Endothelial cell of umbilical vein (primary cell): ENCODE results near the gene JAZF1. TPM values are rescaled to one million over a fixed set of nuclear protein-coding genes. Genes with fewer than 3 reads are reported as not detected.

Experiments
- BruUV-seq: library from RNA; stranded (reverse); fragments of 400-500 nt; replicated peaks from 2 replicates; lab custom pipeline; 2021; lab: Mats Ljungman, UMichigan
- CTCF ChIA-PET: fragments of 300-600, 350-600 bp; sonication (Branson Sonifier 250); formaldehyde crosslinking; loops from one replicate; lab custom pipeline; 2021; ENCODE audit warnings: antibody characterized with exemption, inconsistent platforms; lab: Charles Lee
- POLR2A ChIA-PET: fragments of 300-600, 350-600 bp; sonication (Branson Sonifier 250); formaldehyde crosslinking; loops from one replicate; lab custom pipeline; 2021; ENCODE audit warnings: antibody characterized with exemption, inconsistent platforms; lab: Charles Lee
- DNase-seq: peaks from one replicate; pipeline ENCODE4 v3.0.0-alpha.2; 2011; ENCODE audit warnings: low read depth, low spot score
- FAIRE-seq: peaks from 2 replicates; lab custom pipeline; 2011; peaks lifted over from hg19 to GRCh38; lab: Jason Lieb, UNC
- H2AFZ ChIP-seq: 2 replicates; pipeline ENCODE4 v1.6.0; 2012; ENCODE audit warnings: low read depth, low read length, control low read depth, inconsistent platforms
- H3K27ac ChIP-seq: 2 replicates; pipeline ENCODE4 v1.5.1; 2011; ENCODE audit warnings: low read depth, mild to moderate bottlenecking, control low read depth, low read length, moderate library complexity; ENCODE audit not compliant: insufficient read depth
- H3K27me3 ChIP-seq, 2 experiments: 2 replicates each; pipeline versions ENCODE4 v1.6.0 to v1.6.1; 2011; ENCODE audit warnings: low read length in 2 of 2, mixed read lengths in 1 of 2; ENCODE audit not compliant: control insufficient read depth in 2 of 2, insufficient read depth in 2 of 2
- H3K36me3 ChIP-seq, 2 experiments: 2 replicates in 1 of 2; 3 replicates in 1 of 2; pipeline ENCODE4 v1.5.1; 2011; ENCODE audit warnings: low read length in 2 of 2, mild to moderate bottlenecking in 1 of 2, moderate library complexity in 1 of 2; ENCODE audit not compliant: control insufficient read depth in 2 of 2, insufficient read depth in 2 of 2; ENCODE audit errors: extremely low read depth in 1 of 2
- H3K4me1 ChIP-seq: 3 replicates; pipeline ENCODE4 v1.5.1; 2011; ENCODE audit warnings: mild to moderate bottlenecking, low read length; ENCODE audit not compliant: control insufficient read depth, insufficient read depth; ENCODE audit errors: extremely low read depth
- H3K4me2 ChIP-seq: 2 replicates; pipeline ENCODE4 v1.6.1; 2011; ENCODE audit warnings: low read length, control low read depth, mixed read lengths; ENCODE audit not compliant: insufficient read depth
- H3K4me3 ChIP-seq, 3 experiments: fragments of 200-600 bp in 1 of 3; sonication (generic), shearing (Covaris generic) in 1 of 3; replicated peaks in 1 of 3; 2 replicates each; pipeline ENCODE4 v1.5.1; 2011 to 2016; ENCODE audit warnings: control low read depth in 3 of 3, low read length in 3 of 3, mild to moderate bottlenecking in 2 of 3, inconsistent platforms in 1 of 3, low read depth in 1 of 3, moderate library complexity in 1 of 3; ENCODE audit not compliant: insufficient read depth in 1 of 3
- H3K79me2 ChIP-seq: 2 replicates; pipeline ENCODE4 v1.6.0; 2012; ENCODE audit warnings: low read length, inconsistent platforms; ENCODE audit not compliant: control insufficient read depth, insufficient read depth
- H3K9ac ChIP-seq: replicated peaks from 2 replicates; pipeline ENCODE3; 2011; ENCODE audit warnings: low read length, control low read depth; ENCODE audit not compliant: insufficient read depth; ENCODE audit errors: extremely low read depth
- H3K9me1 ChIP-seq: replicated peaks from 3 replicates; pipeline ENCODE4 v1.6.0; 2011; ENCODE audit warnings: mild to moderate bottlenecking, low read length; ENCODE audit not compliant: control insufficient read depth, insufficient read depth; ENCODE audit errors: extremely low read depth
- H3K9me3 ChIP-seq: replicated peaks from 2 replicates; pipeline ENCODE4 v1.5.1; 2012; ENCODE audit warnings: low read length, inconsistent platforms; ENCODE audit not compliant: control insufficient read depth, insufficient read depth
- H4K20me1 ChIP-seq: replicated peaks from 2 replicates; pipeline ENCODE3; 2011; ENCODE audit warnings: mild to moderate bottlenecking, low read length; ENCODE audit not compliant: control insufficient read depth, insufficient read depth; ENCODE audit errors: extremely low read depth
- CTCF ChIP-seq, 2 donors: IDR thresholded peaks; 1 replicate in 1 of 2; 2 replicates in 1 of 2; pipeline ENCODE4 v1.5.1; 2011; ENCODE audit warnings: low read length in 2 of 2, mild to moderate bottlenecking in 2 of 2, moderate library complexity in 2 of 2, control low read depth in 1 of 2, inconsistent platforms in 1 of 2, low read depth in 1 of 2; ENCODE audit not compliant: insufficient read depth in 1 of 2; ENCODE audit errors: extremely low read depth in 1 of 2
- EZH2 ChIP-seq: IDR thresholded peaks from 2 replicates; pipeline ENCODE4 v1.6.1; 2012; ENCODE audit warnings: borderline replicate concordance, low read depth, mild to moderate bottlenecking, moderate library complexity, low read length, inconsistent platforms; ENCODE audit not compliant: severe bottlenecking
- FOS ChIP-seq: IDR thresholded peaks from 2 replicates; pipeline ENCODE4 v1.6.1; 2011; ENCODE audit warnings: mild to moderate bottlenecking, low read length, moderate library complexity, borderline replicate concordance; ENCODE audit not compliant: insufficient read depth
- GATA2 ChIP-seq: IDR thresholded peaks from 2 replicates; pipeline ENCODE4 v1.7.0; 2011; ENCODE audit warnings: low read depth, mild to moderate bottlenecking, moderate library complexity, mixed read lengths, low read length; ENCODE audit not compliant: insufficient read length, insufficient read depth
- JUN ChIP-seq: IDR thresholded peaks from 2 replicates; pipeline ENCODE4 v1.6.1; 2011; ENCODE audit warnings: borderline replicate concordance, low read depth; ENCODE audit not compliant: insufficient read length, insufficient read depth
- MAX ChIP-seq: IDR thresholded peaks from 2 replicates; pipeline ENCODE4 v1.6.1; 2011; ENCODE audit not compliant: insufficient read depth, insufficient read length
- MYC ChIP-seq: IDR thresholded peaks from one replicate; pipeline ENCODE4 v1.6.1; 2011; ENCODE audit warnings: mild to moderate bottlenecking, low read depth, low read length
- POLR2A ChIP-seq: IDR thresholded peaks from 2 replicates; pipeline ENCODE4 v1.6.1; 2012; ENCODE audit warnings: low read depth, mild to moderate bottlenecking, control low read depth, low read length
- POLR2AphosphoS5 ChIP-seq: IDR thresholded peaks from 2 replicates; pipeline ENCODE4 v1.6.1; 2012; ENCODE audit warnings: low read depth, mild to moderate bottlenecking, control low read depth, low read length, moderate library complexity; ENCODE audit not compliant: insufficient read depth
- dilution Hi-C: fragments of 300-500 bp; cut with MboI; formaldehyde crosslinking; loops from one replicate; pipeline ENCODE4 v1.15.0; 2019; ENCODE audit warnings: low sequenced_read_pairs; ENCODE audit not compliant: extremely low pct_ligation_motif_present
- intact Hi-C: fragments of 100-400 bp; cut with micrococcal nuclease; formaldehyde crosslinking; loops from one replicate; pipeline ENCODE4 v1.10.0; 2022
- polyA plus RNA-seq, 4 experiments: library from polyadenylated mRNA; depleted of rRNA in 3 of 4; stranded (reverse) in 3 of 4; unstranded in 1 of 4; fragments of >200 nt; gene quantifications; 2 replicates each; pipeline versions ENCODE4 v1.2.1 to v1.2.3, GENCODE V29; 2011 to 2012; ENCODE audit warnings: missing spikeins in 1 of 4
- total RNA-seq: library from RNA; stranded (reverse); gene quantifications from 2 replicates; pipeline ENCODE4 v1.2.3, GENCODE V29; 2021

Gene JAZF1
- total and polyA plus RNA-seq, 2 donors (not counting 3 experiments of a cell fraction or from before 2014, with no cell fraction given), result 2.5 to 16.9 TPM

GRCh38 chr7:28086198-28086597 lies 94.4 kb downstream of the JAZF1 start:
- Histone ChIP-seq H3K4me1 (peaks cover 1% of the 10 kb centered on the region), H3K36me3 (no peaks in the 10 kb centered on the region), H3K9me3 (no peaks in the 10 kb centered on the region), H3K79me2 (no peaks in the 10 kb centered on the region), H3K27ac (no peak overlapping the region), H2AFZ (no peak overlapping the region), H3K9me1 (no peaks in the 10 kb centered on the region), H3K4me3 (no peak overlapping the region), H3K27me3 (no peaks in the 10 kb centered on the region), H4K20me1 (no peaks in the 10 kb centered on the region), H3K9ac (no peak overlapping the region), H3K4me2 (no peak overlapping the region)
- FAIRE-seq, result no peak
- intact Hi-C loops, result no loop called here
- TF ChIP-seq POLR2A (no peak), GATA2 (no peak), MAX (no peak)
- no peak for DNase-seq
- CTCF ChIA-PET, result interaction anchor here (1.6 to 6.4 kb wide), 4 partner anchors 8 to 24 kb away, joined by 3 to 35 read pairs (median 8); no protein-coding TSS in a partner anchor
- BruUV-seq, result no TSS peak
- dilution Hi-C loops, result no loop called here
- POLR2A ChIA-PET, result no interaction called here

GRCh38 chr7:28083998-28084985 lies 96.3 kb downstream of the JAZF1 start:
- H3K9me1 ChIP-seq, result no peaks in the 10 kb centered on the region
- H3K9ac ChIP-seq, result no peak overlapping the region
- no peak overlapping the region for H3K27ac ChIP-seq
- TF ChIP-seq FOS, result no peak
- no peak for TF ChIP-seq POLR2AphosphoS5
- TF ChIP-seq POLR2A, result no peak
- no peak for TF ChIP-seq EZH2
- no peak for TF ChIP-seq JUN
- TF ChIP-seq MYC, result no peak
- TF ChIP-seq CTCF (IDR thresholded peaks at IDR 0.05; ENCODE audit: extremely low read depth in 1 of 2, insufficient read depth in 1 of 2, low read depth in 1 of 2, low read length in 2 of 2), result no peak
- TF ChIP-seq GATA2, result no peak
- TF ChIP-seq MAX, result no peak
- H3K9me3 ChIP-seq, result no peaks in the 10 kb centered on the region
- DNase-seq (no peak), FAIRE-seq (no peak)
- no peak overlapping the region for H3K4me3 ChIP-seq
- intact Hi-C loops, result no loop called here
- dilution Hi-C loops, result no loop called here
- no peak overlapping the region for H3K4me2 ChIP-seq
- no peaks in the 10 kb centered on the region for H3K27me3 ChIP-seq
- H3K4me1 ChIP-seq, result peaks cover 6% of the 10 kb centered on the region
- H4K20me1 ChIP-seq, result no peaks in the 10 kb centered on the region
- BruUV-seq, result no TSS peak
- H3K36me3 ChIP-seq, result no peaks in the 10 kb centered on the region
- no peak overlapping the region for H2AFZ ChIP-seq
- ChIA-PET POLR2A (interaction anchor here (0.6 kb wide), 1 partner anchor 353 kb away, joined by 3 read pairs; no protein-coding TSS in a partner anchor), CTCF (interaction anchor here (1.0 to 6.4 kb wide), 6 partner anchors 9 to 37 kb away, joined by 3 to 35 read pairs (median 4); no protein-coding TSS in a partner anchor)
- no peaks in the 10 kb centered on the region for H3K79me2 ChIP-seq
